GM18909 (cell line): ENCODE measurements around the gene MYOZ3.

Experiments
- ATAC-seq: cut with Tn5 transposase; IDR thresholded peaks from one replicate; pipeline ENCODE4 v1.9.1; 2021; ENCODE audit warnings: mild to moderate bottlenecking; ENCODE audit not compliant: unreplicated experiment, poor library complexity

MYOZ3 gene

GRCh38 chr5:150641824-150642566 is 19.1 kb upstream of the MYOZ3 start:
- ATAC-seq: no peak

- no peak for ATAC-seq
These were observed 18.5 kb upstream of the MYOZ3 start for GRCh38 chr5:150642567-150642927.

- no peak for ATAC-seq
These were observed 17.9 kb upstream of the MYOZ3 start for GRCh38 chr5:150642991-150643710.

GRCh38 chr5:150644058-150644457 is 17.0 kb upstream of the MYOZ3 start:
- ATAC-seq: no peak

GRCh38 chr5:150644514-150644913 is 16.5 kb upstream of the MYOZ3 start:
- ATAC-seq: no peak

GRCh38 chr5:150645070-150645700 is 15.9 kb upstream of the MYOZ3 start:
- ATAC-seq: no peak

- ATAC-seq: no peak
These were observed 13.5 kb upstream of the MYOZ3 start for GRCh38 chr5:150647275-150648251.

- ATAC-seq: no peak
These were observed 12.6 kb upstream of the MYOZ3 start for GRCh38 chr5:150648294-150649107.

- ATAC-seq: no peak
These were observed 11.7 kb upstream of the MYOZ3 start for GRCh38 chr5:150649108-150650020.

- ATAC-seq: no peak
These were observed 10.7 kb upstream of the MYOZ3 start for GRCh38 chr5:150650021-150651006.

- ATAC-seq: no peak
These were observed 9.7 kb upstream of the MYOZ3 start for GRCh38 chr5:150651382-150651781.

- ATAC-seq: no peak
These were observed 9.0 kb upstream of the MYOZ3 start for GRCh38 chr5:150651924-150652671.

- no peak for ATAC-seq
These were observed 7.8 kb upstream of the MYOZ3 start for GRCh38 chr5:150653145-150653761.

GRCh38 chr5:150653762-150654556 is 7.1 kb upstream of the MYOZ3 start:
- no peak for ATAC-seq

GRCh38 chr5:150655221-150655620 is 5.8 kb upstream of the MYOZ3 start:
- ATAC-seq: no peak
